Cardiac muscle cell (in vitro differentiated cells and primary cell): ENCODE measurements around the gene MRPL24. TPM values are rescaled to one million over a fixed set of nuclear protein-coding genes. Genes with fewer than 3 reads are reported as not detected.
A peak's percentile ranks its signal among the peaks of the same experiment; 100 is the strongest.

Experiments used
- DNase-seq, 2 donors: peaks; one replicate each; pipeline versions ENCODE4 v3.0.0 to v3.0.0-alpha.2; 2010 to 2017; ENCODE audit warnings: low read depth in 1 of 2, low spot score in 1 of 2
- H3K27ac ChIP-seq: fragments of 200-600 bp; sonication (generic); 2 replicates; pipeline ENCODE4 v1.5.1; 2016
- H3K27me3 ChIP-seq: fragments of 200-600 bp; sonication (generic); 2 replicates; pipeline ENCODE4 v1.6.0; 2016; ENCODE audit warnings: control low read depth
- H3K36me3 ChIP-seq: fragments of 200-600 bp; sonication (generic); 2 replicates; pipeline ENCODE4 v1.5.1; 2016; ENCODE audit warnings: control low read depth
- H3K4me1 ChIP-seq: fragments of 200-600 bp; sonication (generic); 2 replicates; pipeline ENCODE4 v1.8.1; 2017; ENCODE audit warnings: low read depth, mild to moderate bottlenecking, mixed run types
- H3K4me3 ChIP-seq: fragments of 200-600 bp; sonication (generic); 2 replicates; pipeline ENCODE4 v1.5.1; 2016; ENCODE audit warnings: mild to moderate bottlenecking
- H3K9me3 ChIP-seq: fragments of 200-600 bp; sonication (generic); 2 replicates; pipeline ENCODE4 v1.5.1; 2017; ENCODE audit warnings: low read depth, mild to moderate bottlenecking, control low read depth
- polyA plus RNA-seq: library from polyadenylated mRNA; unstranded; fragments of >200 nt; fragmentation: Nextera tagmentation; extraction: Ambion mirVana; gene quantifications from 2 replicates; pipeline ENCODE4 v1.2.1, GENCODE V29; 2016
- total RNA-seq: library from RNA; depleted of rRNA; stranded (reverse); fragments of >200 nt; gene quantifications from 2 replicates; pipeline ENCODE4 v1.2.3, GENCODE V29; 2016
- TF ChIP-seq, protein P1 (sequence below): IDR thresholded peaks from 2 replicates; pipeline ENCODE4 v1.5.1; 2012; ENCODE audit warnings: low read depth, mild to moderate bottlenecking, low read length

Gene MRPL24
- total and polyA plus RNA-seq, 2 experiments from 2014 or later = 34.9 to 77.7 TPM

DNA sequence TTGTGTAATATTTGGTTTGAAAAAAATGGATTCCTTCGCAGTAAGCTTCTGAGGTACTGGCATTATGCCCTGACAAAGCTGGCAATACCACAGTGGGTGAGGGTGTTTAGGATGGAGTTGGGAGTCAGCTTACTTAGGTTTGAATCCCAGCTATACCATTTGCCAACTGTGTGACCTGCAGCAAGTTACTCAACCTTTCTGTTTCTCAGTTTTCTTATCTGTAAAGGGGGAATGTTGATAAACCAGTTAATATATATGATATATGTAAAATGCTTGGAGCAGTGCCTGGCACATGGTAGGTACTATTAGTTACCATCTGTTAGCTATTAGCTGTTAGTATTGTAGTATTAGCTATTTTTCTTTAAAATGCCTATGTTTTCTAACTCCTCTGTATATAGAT, 15.5 kb upstream of the MRPL24 start:
- no peak for DNase-seq
- Histone ChIP-seq H3K36me3 (no peaks in the 10 kb centered on the region), H3K4me3 (no peak overlapping the region), H3K27me3 (no peaks in the 10 kb centered on the region), H3K9me3 (no peaks in the 10 kb centered on the region), H3K4me1 (peaks cover 6% of the 10 kb centered on the region), H3K27ac (no peak overlapping the region)
- TF ChIP-seq, protein P1, sequence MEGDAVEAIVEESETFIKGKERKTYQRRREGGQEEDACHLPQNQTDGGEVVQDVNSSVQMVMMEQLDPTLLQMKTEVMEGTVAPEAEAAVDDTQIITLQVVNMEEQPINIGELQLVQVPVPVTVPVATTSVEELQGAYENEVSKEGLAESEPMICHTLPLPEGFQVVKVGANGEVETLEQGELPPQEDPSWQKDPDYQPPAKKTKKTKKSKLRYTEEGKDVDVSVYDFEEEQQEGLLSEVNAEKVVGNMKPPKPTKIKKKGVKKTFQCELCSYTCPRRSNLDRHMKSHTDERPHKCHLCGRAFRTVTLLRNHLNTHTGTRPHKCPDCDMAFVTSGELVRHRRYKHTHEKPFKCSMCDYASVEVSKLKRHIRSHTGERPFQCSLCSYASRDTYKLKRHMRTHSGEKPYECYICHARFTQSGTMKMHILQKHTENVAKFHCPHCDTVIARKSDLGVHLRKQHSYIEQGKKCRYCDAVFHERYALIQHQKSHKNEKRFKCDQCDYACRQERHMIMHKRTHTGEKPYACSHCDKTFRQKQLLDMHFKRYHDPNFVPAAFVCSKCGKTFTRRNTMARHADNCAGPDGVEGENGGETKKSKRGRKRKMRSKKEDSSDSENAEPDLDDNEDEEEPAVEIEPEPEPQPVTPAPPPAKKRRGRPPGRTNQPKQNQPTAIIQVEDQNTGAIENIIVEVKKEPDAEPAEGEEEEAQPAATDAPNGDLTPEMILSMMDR = no peak

DNA sequence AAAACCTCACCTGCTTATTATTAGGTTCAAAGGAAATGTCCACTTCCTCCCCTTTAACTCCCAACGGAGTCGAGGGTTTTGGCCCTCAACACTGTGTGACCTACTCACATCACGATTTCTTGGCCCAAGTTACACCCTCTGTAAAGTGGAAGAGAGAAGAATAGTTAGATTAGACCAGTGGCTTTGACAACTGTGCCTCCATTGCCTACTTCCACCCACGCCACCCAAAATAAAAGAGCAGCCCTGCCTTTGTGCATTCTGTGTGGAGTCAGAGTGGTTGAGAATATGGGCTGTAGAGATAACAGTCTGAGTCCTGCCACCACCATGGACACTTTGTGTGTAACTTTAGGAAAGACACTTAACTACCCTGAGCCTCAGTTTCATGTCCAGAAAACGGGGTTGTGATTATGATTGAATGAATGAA, 14.7 kb upstream of the MRPL24 start:
- no peak overlapping the region for H3K4me3 ChIP-seq
- TF ChIP-seq, protein P1 = no peak
- no peaks in the 10 kb centered on the region for H3K27me3 ChIP-seq
- H3K27ac ChIP-seq = peak overlapping the region; percentile 48
- H3K36me3 ChIP-seq = no peaks in the 10 kb centered on the region
- H3K4me1 ChIP-seq = peaks cover 6% of the 10 kb centered on the region
- H3K9me3 ChIP-seq = no peaks in the 10 kb centered on the region
- no peak for DNase-seq

DNA sequence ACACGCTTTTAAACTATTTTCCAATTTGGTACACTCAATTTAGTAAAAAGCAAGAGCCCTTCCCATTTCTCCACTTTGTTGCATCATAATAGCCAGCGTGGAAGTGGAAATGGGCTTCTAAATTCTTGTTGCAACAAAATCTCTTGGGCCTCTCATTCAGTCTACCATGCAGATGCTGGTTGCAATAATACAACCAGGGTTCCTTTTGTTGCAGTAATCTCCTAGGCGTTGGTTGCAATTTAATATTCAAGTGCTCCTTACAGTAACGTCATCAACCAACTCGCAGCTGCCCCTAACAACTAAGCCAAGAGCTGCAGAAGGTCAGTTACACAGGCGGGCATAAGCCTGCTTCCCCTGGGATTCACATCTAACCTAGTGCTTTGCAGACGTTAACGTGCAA, 13.3 kb upstream of the MRPL24 start:
- no peaks in the 10 kb centered on the region for H3K36me3 ChIP-seq
- H3K9me3 ChIP-seq = no peaks in the 10 kb centered on the region
- peaks cover 16% of the 10 kb centered on the region for H3K4me1 ChIP-seq
- H3K27ac ChIP-seq = no peak overlapping the region
- no peak for DNase-seq
- TF ChIP-seq, protein P1 = no peak
- no peaks in the 10 kb centered on the region for H3K27me3 ChIP-seq
- H3K4me3 ChIP-seq = no peak overlapping the region

DNA sequence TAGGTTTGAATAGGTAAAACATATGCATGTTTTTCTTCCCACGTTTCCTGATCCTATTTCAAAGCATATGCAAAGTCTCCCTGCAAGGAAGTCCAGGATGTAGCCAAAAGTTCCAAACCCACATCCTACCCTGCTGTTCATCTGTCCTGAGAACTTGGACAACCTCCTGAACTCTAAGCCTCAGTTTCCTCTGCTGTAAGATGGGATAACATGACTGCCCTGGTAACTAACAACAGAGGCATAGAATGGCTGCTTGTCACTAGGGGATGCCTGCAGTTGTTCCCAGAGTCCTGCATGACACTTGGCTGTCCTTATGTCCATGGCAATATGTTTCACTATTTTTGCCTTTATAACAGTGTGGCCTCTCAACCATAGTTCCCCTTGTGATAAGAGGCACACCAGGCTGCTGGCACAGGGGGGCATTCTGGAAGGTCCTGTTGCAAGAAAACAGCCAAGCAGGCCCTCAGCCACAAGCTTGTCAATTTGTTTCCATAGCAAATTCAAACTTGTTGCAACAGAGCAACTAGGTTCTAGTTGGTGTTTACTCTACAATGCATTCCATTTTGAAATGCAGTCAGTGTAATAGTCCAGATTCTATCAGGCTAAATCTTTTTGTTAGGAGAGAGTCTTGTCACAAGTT, 12.1 kb upstream of the MRPL24 start:
- H3K36me3 ChIP-seq = no peaks in the 10 kb centered on the region
- H3K27me3 ChIP-seq = no peaks in the 10 kb centered on the region
- H3K4me3 ChIP-seq = peak overlapping the region; percentile 72
- no peak overlapping the region for H3K27ac ChIP-seq
- no peak for DNase-seq
- TF ChIP-seq, protein P1 = no peak
- H3K4me1 ChIP-seq = peaks cover 28% of the 10 kb centered on the region
- no peaks in the 10 kb centered on the region for H3K9me3 ChIP-seq

DNA sequence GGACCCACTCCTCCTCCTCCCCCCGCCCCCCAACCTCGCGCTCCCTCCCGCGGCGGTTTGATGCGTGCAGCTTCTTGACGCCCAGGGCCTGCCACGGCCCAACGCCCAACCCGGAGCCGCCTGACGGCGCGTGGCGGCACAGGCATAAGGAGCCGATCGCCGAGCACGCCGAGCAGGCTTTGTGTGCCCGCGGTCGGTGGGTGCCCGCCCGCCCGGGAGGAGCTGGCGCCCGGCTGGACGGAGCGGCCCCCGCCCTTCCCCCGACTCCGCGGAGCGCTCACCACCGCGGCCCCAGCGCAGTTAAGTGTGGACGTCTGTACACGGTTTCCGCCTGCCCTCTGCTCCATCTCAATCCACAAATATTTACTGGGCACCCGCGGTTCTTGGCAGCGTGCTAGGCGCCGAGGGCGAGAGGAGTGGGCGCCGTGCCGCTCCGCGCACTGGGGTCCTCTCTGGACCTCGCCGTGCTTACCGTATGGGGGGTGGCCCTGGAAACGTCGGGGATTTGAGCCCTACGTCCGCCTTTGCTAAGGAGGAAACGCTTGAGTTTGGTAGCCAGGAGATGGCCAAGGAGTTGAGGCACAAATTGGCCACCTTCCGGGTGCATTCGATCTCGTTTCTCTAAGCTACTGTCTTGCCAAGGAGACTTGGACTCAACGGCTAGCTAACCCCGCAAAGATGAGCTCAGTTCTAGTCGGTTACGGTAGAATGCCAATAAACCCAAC, 11.0 kb upstream of the MRPL24 start:
- TF ChIP-seq, protein P1 = peak; percentile 9
- Histone ChIP-seq H3K36me3 (no peaks in the 10 kb centered on the region), H3K27ac (peak overlapping the region; percentile 100), H3K4me1 (peaks cover 34% of the 10 kb centered on the region), H3K4me3 (peak overlapping the region; percentile 72), H3K9me3 (no peaks in the 10 kb centered on the region), H3K27me3 (no peaks in the 10 kb centered on the region)
- peak; percentile 97 to 98 for DNase-seq
